Neutrophil (primary cell): ENCODE data around the gene PPP2R3B.

Experiments used
- H3K27ac ChIP-seq: fragments of 200-600 bp; sonication (generic); 2 replicates; pipeline ENCODE4 v1.5.1; 2016; ENCODE audit warnings: mild to moderate bottlenecking, moderate library complexity
- H3K27me3 ChIP-seq: fragments of 200-600 bp; sonication (generic); 2 replicates; pipeline ENCODE4 v1.6.0; 2016; ENCODE audit warnings: mild to moderate bottlenecking
- H3K36me3 ChIP-seq: fragments of 200-600 bp; sonication (generic); 2 replicates; pipeline ENCODE4 v1.5.1; 2017
- H3K4me1 ChIP-seq, 2 experiments: fragments of 200-600 bp in 1 of 2; sonication (generic) in 1 of 2; 1 replicate in 1 of 2; 2 replicates in 1 of 2; pipeline versions ENCODE4 v1.5.1 to v1.6.1; 2013 to 2016; ENCODE audit warnings: low read depth in 1 of 2, low read length in 1 of 2, mild to moderate bottlenecking in 1 of 2, moderate library complexity in 1 of 2; ENCODE audit not compliant: control insufficient read depth in 1 of 2, insufficient read depth in 1 of 2
- H3K4me3 ChIP-seq, 2 experiments: fragments of 200-600 bp in 1 of 2; sonication (generic) in 1 of 2; 1 replicate in 1 of 2; 2 replicates in 1 of 2; pipeline ENCODE4 v1.5.1; 2013 to 2016; ENCODE audit warnings: low read depth in 1 of 2, low read length in 1 of 2, mild to moderate bottlenecking in 1 of 2, moderate library complexity in 1 of 2
- H3K9me3 ChIP-seq: fragments of 200-600 bp; sonication (generic); 2 replicates; pipeline ENCODE4 v1.5.1; 2016
- CTCF ChIP-seq: fragments of 200-600 bp; sonication (generic); IDR thresholded peaks from 2 replicates; pipeline ENCODE4 v1.5.1; 2016; ENCODE audit warnings: antibody characterized with exemption

The PPP2R3B gene

GRCh38 chrX:338836-339400 is 47.8 kb downstream of the PPP2R3B start:
- H3K27ac ChIP-seq, result no peak overlapping the region
- no peak overlapping the region for H3K4me3 ChIP-seq
- no peak for TF ChIP-seq CTCF
- no peaks in the 10 kb centered on the region for H3K27me3 ChIP-seq
- H3K9me3 ChIP-seq, result no peaks in the 10 kb centered on the region
- no peaks in the 10 kb centered on the region for H3K4me1 ChIP-seq
- peaks cover 57% of the 10 kb centered on the region for H3K36me3 ChIP-seq

- no peak for TF ChIP-seq CTCF
- Histone ChIP-seq H3K4me3 (no peak overlapping the region), H3K27me3 (no peaks in the 10 kb centered on the region), H3K27ac (no peak overlapping the region), H3K9me3 (no peaks in the 10 kb centered on the region), H3K36me3 (peaks cover 63% of the 10 kb centered on the region), H3K4me1 (no peaks in the 10 kb centered on the region)
Measured at GRCh38 chrX:338281-338835, 48.3 kb downstream of the PPP2R3B start.

GRCh38 chrX:337331-337831 is 49.3 kb downstream of the PPP2R3B start:
- Histone ChIP-seq H3K9me3 (no peaks in the 10 kb centered on the region), H3K4me3 (no peak overlapping the region), H3K27ac (no peak overlapping the region), H3K27me3 (peaks cover under 1% of the 10 kb centered on the region), H3K4me1 (no peaks in the 10 kb centered on the region), H3K36me3 (peaks cover 73% of the 10 kb centered on the region)
- TF ChIP-seq CTCF, result no peak

- H3K4me1 ChIP-seq, result peaks cover 0 to 4% of the 10 kb centered on the region in 2 experiments
- H3K27ac ChIP-seq, result no peak overlapping the region
- peaks cover 12% of the 10 kb centered on the region for H3K27me3 ChIP-seq
- peaks cover 72% of the 10 kb centered on the region for H3K36me3 ChIP-seq
- H3K4me3 ChIP-seq, result no peak overlapping the region
- H3K9me3 ChIP-seq, result no peaks in the 10 kb centered on the region
- no peak for TF ChIP-seq CTCF
Measured at GRCh38 chrX:336227-336626, 50.5 kb downstream of the PPP2R3B start.

GRCh38 chrX:335758-336155 is 51.0 kb downstream of the PPP2R3B start:
- H3K4me1 ChIP-seq, result peaks cover 0 to 4% of the 10 kb centered on the region in 2 experiments
- H3K9me3 ChIP-seq, result no peaks in the 10 kb centered on the region
- peaks cover 17% of the 10 kb centered on the region for H3K27me3 ChIP-seq
- peaks cover 67% of the 10 kb centered on the region for H3K36me3 ChIP-seq
- no peak overlapping the region for H3K27ac ChIP-seq
- no peak for TF ChIP-seq CTCF
- no peak overlapping the region for H3K4me3 ChIP-seq
